GM12892 (cell line): Measurements from ENCODE around the gene KIAA1217.
"Not testable (repeated sequence)": the region's sequence is repeated elsewhere in the genome, so short reads cannot be mapped to it uniquely, and the experiment has no call there.

Source experiments
- DNase-seq: peaks from one replicate; pipeline ENCODE4 v3.0.0; 2011; ENCODE audit not compliant: insufficient read length
- FAIRE-seq: peaks from 2 replicates; lab custom pipeline; 2011; peaks lifted over from hg19 to GRCh38; lab: Jason Lieb, UNC
- POLR2A ChIP-seq: IDR thresholded peaks from 2 replicates; pipeline ENCODE4 v1.6.1; 2011; ENCODE audit warnings: low read depth, low read length, control low read depth
- POLR2AphosphoS5 ChIP-seq: IDR thresholded peaks from 2 replicates; pipeline ENCODE4 v1.6.1; 2011; ENCODE audit warnings: low read depth, low read length, control low read depth
- TAF1 ChIP-seq: IDR thresholded peaks from 2 replicates; pipeline ENCODE4 v1.6.1; 2011; ENCODE audit warnings: low read depth, mild to moderate bottlenecking, control low read depth, low read length, borderline replicate concordance

KIAA1217 gene

DNA sequence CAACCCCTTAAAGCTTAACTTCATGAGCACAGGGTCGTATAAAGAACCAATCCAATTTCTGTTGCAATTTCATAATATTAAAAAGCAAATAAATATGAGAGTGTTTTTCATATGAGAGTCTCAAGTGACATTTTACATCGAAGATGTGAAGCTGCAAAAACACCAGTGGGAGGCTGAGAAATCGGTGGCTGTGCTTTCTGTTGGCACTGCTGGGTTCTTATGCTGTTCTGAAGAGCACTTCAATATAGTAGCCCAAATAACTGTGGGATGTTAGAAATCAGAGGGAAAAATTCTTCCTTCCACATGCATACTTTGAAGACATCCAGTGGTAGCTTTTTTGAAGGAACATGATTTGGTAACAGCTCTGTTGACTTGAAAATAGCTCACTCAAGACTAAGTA is 269.0 kb downstream of the KIAA1217 start:
- DNase-seq (no peak), FAIRE-seq (no peak)
- TF ChIP-seq POLR2AphosphoS5 (no peak), TAF1 (no peak), POLR2A (no peak)

DNA sequence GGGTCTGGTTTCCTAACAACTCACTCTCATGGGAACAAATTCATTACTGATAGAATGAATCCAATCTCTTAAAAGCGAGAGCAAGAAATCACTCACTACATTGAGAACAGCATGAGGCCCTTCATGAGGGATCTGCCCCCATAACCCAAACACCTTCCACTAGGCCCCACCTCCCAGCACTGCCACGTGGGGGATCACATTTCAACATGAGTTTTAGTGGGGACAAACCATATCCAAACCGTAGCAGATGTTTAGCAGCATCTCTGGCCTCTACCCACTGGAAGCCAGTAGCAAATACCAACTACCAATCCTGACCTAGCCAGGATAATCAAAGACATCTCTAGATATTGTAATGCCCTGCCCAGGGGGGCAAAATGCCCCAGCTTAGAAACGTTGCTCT is 270.9 kb downstream of the KIAA1217 start:
- TF ChIP-seq POLR2A (no peak), POLR2AphosphoS5 (no peak), TAF1 (no peak)
- FAIRE-seq (no peak), DNase-seq (no peak)

GRCh38 chr10:24480447-24480846 is 271.5 kb downstream of the KIAA1217 start:
- DNase-seq, result no peak
- FAIRE-seq, result peak; percentile 68
- TF ChIP-seq TAF1 (no peak), POLR2AphosphoS5 (no peak), POLR2A (no peak)

- FAIRE-seq (no peak), DNase-seq (no peak)
- no peak for TF ChIP-seq TAF1
- no peak for TF ChIP-seq POLR2A
These were observed 272.3 kb downstream of the KIAA1217 start for GRCh38 chr10:24481241-24481640.

DNA sequence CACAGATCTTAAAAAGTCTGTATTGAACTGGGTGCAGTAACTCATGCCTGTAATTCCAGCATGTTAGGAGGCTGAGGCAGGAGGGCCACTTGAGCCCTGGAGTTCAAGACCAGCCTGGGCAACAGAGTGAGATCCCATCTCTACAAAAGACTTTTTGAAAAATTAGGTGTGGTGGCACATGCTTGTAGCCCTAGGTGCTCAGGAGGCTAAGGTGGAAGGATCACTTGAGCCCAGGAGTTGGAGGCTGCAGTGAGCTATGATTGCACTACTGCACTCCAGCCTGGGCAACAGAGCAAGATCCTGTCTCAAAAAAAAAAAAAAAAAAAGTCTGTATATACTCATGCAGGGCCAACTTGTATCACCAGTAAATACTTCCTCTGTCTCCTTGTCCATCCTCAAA is 273.8 kb downstream of the KIAA1217 start:
- not testable (repeated sequence) for DNase-seq, FAIRE-seq

- DNase-seq, result no peak
- FAIRE-seq, result peak; percentile 36
- TF ChIP-seq TAF1, result no peak
- TF ChIP-seq POLR2AphosphoS5, result no peak
- TF ChIP-seq POLR2A, result no peak
These were observed 274.8 kb downstream of the KIAA1217 start for GRCh38 chr10:24483701-24484100.

GRCh38 chr10:24484771-24485170 is 275.8 kb downstream of the KIAA1217 start:
- DNase-seq (no peak), FAIRE-seq (no peak)
- TF ChIP-seq POLR2AphosphoS5 (no peak), TAF1 (no peak), POLR2A (no peak)

GRCh38 chr10:24485304-24485703 is 276.4 kb downstream of the KIAA1217 start:
- FAIRE-seq (no peak), DNase-seq (no peak)
- no peak for TF ChIP-seq TAF1
- no peak for TF ChIP-seq POLR2AphosphoS5
- no peak for TF ChIP-seq POLR2A

DNA sequence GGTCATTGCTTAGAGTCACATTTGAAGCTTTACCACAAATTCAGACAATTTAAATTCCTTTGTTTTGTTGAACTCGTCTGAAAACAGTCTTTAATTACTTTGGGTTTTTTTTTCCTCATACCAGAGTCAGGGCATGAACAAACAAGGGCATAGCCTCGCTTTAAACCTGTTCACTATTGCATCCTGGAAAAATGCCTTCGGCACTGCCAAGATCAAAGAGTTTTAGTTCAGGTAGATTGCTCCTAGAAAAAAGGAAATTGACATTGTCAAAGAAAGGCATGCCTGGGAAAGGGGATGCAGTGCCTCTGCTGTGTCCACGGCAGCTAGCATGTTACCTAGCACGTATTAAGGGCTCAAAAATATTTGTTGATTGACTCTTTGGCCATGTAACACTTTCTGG is 279.7 kb downstream of the KIAA1217 start:
- FAIRE-seq (no peak), DNase-seq (no peak)
- no peak for TF ChIP-seq TAF1
- no peak for TF ChIP-seq POLR2A
- no peak for TF ChIP-seq POLR2AphosphoS5

DNA sequence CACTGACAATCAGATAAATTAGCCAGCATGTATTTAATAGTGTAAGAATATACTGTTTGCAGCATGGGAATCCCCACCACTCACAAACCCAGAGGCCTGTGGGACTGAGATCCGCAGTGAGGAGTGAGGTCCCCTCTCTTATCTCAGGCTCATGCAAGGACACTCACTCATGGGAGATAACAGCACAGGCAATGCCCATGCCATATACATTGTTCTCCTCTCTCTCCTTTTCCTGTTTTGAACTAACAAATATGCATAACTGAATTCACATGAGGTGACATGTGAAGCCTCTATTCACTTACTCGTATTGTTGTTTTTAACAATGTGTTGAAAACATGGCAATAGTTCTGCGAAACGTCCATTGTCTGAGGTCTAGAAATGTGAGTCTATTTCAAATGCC is 284.2 kb downstream of the KIAA1217 start:
- DNase-seq (no peak), FAIRE-seq (no peak)
- TF ChIP-seq POLR2AphosphoS5 (no peak), TAF1 (no peak), POLR2A (no peak)

DNA sequence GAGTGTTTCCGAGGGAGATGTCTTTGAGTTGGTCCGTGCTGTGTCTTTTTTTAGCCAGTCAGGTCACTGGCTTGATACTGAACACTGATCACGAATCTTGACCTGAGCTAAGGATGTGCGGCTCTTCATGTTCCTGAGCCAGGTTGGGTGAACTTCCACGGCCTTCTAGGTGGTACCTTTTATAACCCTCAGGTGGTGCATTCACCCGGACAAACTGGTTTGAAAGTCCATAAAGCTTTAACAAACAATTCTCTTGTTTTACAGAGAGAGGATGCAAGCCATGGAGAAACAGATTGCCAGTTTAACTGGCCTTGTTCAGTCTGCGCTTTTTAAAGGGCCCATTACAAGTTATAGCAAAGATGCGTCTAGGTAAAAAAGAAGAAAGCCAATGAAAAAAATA is 285.3 kb downstream of the KIAA1217 start:
- FAIRE-seq (no peak), DNase-seq (no peak)

DNA sequence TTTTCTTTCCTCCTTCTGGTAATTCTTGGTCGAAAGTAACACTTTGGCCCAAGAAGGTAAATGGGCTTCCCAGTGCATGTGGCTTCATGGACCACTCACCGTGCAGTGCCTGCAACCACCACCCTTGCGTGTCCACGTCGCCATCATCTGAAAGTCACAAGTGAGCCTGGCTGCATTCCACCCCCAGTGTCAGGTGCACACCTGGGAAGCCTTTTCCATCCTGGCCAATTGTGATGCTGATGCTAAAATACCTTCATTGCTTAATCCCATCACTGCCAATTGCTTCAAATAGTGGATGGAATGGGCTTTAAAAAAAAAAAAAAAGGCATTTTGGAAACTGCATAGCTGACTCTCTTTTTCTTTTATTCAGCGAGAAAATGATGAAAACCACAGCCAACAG is 285.8 kb downstream of the KIAA1217 start:
- DNase-seq (no peak), FAIRE-seq (no peak)
- no peak for TF ChIP-seq POLR2A
- TF ChIP-seq TAF1, result no peak
- no peak for TF ChIP-seq POLR2AphosphoS5

More for the DNA sequence above, 285.3 kb downstream of the KIAA1217 start:
- no peak for TF ChIP-seq POLR2AphosphoS5
- no peak for TF ChIP-seq POLR2A
- no peak for TF ChIP-seq TAF1

GRCh38 chr10:24495666-24496460 is 286.9 kb downstream of the KIAA1217 start:
- FAIRE-seq (no peak), DNase-seq (no peak)
- TF ChIP-seq TAF1 (no peak), POLR2AphosphoS5 (no peak), POLR2A (no peak)
